Fibroblast of villous mesenchyme (primary cell): Measurements from ENCODE around the gene FKRP. TPM values are rescaled to one million over a fixed set of nuclear protein-coding genes. Genes with fewer than 3 reads are reported as not detected.
"Not testable (repeated sequence)": the region's sequence is repeated elsewhere in the genome, so short reads cannot be mapped to it uniquely, and the experiment has no call there.

Experiments
- DNase-seq: peaks from one replicate; pipeline ENCODE4 v3.0.0-alpha.2; 2010; ENCODE audit warnings: low read depth
- H3K4me3 ChIP-seq: 2 replicates; pipeline ENCODE4 v1.5.1; 2011; ENCODE audit warnings: low read depth, mild to moderate bottlenecking, low read length
- total RNA-seq: library from RNA; depleted of rRNA; stranded (reverse); fragments of >200 nt; gene quantifications from 2 replicates; pipeline ENCODE4 v1.2.3, GENCODE V29; 2012
- TF ChIP-seq, protein P1 (sequence below): IDR thresholded peaks from 2 replicates; pipeline ENCODE4 v1.5.1; 2012; ENCODE audit warnings: low read depth, mild to moderate bottlenecking, low read length; ENCODE audit not compliant: insufficient read depth

Gene FKRP
- total RNA-seq, 1 donor, result 18.1 TPM

DNA sequence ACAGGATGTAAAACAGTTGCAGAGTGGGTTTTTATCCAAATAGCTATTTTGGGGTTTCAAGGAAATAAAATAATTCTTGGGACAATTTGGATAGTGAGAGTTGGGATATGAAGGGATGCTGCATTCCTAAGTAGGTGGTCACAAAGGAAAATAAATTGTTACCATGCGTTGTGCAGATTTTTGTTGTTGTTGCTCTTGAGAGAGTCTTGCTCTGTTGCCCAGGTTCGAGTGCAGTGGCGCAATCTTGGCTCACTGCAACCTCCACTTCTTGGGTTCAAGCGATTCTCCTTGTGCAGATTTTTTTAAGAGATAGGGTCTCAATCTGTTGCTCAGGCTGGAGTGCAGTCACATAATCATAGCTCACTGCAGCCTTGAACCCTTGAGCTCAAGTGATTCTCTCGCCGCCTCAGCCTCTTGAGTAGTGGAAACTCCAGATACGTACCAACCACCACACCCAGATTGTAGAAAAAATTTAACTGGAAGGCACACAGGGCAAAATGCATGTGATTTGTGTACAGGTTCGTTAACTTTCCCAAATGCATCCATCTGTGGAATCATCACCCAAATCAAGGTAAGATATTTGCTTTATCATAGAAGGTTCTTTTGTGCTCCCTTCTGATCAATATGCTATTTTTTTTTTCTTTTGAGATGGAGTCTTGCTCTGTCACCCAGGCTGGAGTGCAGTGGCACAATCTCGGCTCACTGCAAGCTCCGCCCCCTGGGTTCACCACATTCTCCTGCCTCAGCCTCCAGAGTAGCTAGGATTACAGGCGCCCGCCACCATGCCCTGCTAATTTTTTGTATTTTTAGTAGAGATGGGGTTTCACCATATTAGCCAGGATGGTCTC lies 26.5 kb downstream of the FKRP start:
- DNase-seq, result no peak
- no peak overlapping the region for H3K4me3 ChIP-seq
- TF ChIP-seq, protein P1, sequence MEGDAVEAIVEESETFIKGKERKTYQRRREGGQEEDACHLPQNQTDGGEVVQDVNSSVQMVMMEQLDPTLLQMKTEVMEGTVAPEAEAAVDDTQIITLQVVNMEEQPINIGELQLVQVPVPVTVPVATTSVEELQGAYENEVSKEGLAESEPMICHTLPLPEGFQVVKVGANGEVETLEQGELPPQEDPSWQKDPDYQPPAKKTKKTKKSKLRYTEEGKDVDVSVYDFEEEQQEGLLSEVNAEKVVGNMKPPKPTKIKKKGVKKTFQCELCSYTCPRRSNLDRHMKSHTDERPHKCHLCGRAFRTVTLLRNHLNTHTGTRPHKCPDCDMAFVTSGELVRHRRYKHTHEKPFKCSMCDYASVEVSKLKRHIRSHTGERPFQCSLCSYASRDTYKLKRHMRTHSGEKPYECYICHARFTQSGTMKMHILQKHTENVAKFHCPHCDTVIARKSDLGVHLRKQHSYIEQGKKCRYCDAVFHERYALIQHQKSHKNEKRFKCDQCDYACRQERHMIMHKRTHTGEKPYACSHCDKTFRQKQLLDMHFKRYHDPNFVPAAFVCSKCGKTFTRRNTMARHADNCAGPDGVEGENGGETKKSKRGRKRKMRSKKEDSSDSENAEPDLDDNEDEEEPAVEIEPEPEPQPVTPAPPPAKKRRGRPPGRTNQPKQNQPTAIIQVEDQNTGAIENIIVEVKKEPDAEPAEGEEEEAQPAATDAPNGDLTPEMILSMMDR, result no peak

DNA sequence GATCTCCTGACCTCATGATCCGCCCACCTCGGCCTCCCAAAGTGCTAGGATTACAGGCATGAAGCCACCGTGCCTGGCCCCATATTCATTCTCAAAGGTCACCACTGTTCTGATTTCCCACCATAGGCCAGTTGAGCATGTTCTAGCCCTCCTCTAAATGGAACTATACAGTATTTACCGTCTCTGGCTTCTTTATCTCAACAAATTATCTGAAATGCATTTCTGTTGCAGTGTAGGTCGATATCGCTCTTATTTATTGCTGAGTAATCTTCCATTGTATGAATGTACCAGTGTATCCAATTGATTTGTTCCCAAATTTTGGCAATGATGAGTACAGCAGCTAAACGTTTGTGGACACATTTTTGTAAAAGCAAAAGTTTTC lies 27.2 kb downstream of the FKRP start:
- no peak overlapping the region for H3K4me3 ChIP-seq
- TF ChIP-seq, protein P1, result no peak
- no peak for DNase-seq

DNA sequence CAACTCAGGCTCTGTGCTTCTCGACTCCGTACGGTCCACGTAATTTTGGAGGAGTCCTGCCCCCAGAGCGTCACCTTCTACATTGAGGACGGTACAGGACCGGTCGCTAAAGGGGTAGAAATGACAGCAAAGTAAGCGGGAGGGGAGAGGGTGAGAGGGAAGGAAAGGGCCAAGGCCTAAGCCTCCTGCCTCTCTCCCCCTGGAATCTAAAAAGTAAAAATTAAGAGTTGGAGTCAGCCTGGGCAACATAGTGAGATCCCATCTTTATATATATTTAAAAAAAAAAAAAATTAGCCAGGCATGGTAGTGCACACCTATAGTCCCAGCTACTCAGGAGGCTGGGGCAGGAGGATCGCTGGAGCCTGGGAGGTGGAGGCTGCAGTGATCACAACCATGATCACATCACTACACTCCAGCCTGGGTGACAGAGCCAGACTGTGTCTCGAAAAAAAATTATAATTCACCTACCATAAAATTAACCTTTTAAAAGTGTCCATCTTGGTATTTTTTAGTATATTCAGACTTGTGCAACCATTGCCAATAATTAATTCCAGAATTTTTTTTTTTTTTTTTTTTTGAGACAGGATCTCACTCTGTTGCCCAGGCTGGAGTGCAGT lies 29.9 kb downstream of the FKRP start:
- DNase-seq, result no peak
- TF ChIP-seq, protein P1, result no peak
- no peak overlapping the region for H3K4me3 ChIP-seq

DNA sequence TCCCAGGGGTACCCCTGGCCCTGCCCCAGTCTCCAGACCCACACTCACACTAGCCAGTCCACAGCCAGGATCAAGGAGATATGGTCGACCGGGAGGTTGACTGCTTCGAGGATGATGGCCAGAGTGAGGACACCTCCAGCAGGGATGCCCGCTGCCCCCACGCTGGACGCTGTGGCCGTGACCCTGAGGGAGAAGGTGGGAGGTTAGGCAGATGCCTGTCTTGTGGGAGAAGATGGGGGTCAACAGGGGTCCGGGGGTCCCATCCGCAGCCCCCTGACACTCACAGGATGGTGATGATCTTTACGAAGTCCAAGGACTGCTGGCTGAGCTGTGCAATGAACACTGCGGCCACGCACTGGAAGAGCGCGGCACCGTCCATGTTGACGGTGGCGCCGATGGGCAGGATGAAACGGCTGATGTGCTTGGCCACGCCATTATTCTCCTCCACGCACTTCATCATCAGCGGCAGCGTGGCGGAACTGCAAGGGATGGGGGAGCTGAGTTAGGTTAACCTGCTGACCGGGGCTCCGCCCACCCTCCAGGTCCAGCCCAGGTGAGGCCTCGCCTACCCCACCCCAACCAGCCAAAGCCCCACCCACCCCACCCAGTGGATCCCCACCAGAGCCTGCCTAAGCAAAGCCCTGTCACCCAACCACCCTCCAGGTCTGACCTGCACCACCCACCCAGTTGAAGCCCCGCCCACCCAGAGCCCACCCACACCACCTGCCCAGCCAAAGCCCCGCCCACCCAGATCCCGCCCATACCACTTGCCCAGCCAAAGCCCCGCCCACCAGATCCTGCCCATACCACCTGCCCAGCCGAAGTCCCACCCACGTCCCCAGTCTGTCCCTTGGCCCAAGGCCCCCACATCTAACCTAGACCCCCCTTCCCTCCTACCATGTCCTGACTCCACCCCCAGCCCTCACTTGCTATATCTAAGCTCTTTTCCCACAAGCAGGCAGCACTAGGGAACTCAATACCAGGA lies 31.4 kb downstream of the FKRP start:
- no peak overlapping the region for H3K4me3 ChIP-seq
- DNase-seq, result no peak
- TF ChIP-seq, protein P1, result no peak

DNA sequence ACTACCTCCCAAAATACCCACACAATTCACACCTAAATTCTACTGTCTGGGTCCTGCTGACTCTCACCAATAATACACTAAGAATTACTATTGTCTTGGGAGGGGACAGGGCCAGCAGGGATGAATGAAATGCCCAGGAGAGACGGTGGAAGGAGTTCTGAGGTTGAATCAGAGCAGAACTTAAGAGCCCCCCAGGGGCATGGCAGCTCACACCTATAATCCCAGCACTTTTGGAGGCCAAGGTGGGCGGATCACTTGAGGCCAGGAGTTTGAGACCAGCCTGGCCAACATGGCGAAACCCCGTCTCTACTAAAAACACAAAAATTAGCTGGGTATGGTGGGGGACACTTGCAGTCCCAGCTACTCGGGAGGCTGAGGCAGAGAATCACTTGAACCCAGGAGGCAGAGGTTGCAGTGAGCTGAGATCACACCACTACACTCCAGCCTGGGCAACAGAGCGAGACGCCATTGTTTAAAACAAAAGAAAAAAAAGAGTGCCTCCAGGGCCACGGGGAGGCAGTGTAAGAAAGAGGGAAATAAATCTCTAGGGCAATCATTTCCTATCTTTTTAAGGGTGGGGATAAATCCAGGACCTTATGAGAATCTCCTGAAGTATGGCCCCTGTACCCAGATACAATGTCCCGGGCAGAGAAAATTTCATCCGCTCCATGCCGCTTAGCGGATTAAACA lies 32.2 kb downstream of the FKRP start:
- H3K4me3 ChIP-seq, DNase-seq: not testable (repeated sequence)

DNA sequence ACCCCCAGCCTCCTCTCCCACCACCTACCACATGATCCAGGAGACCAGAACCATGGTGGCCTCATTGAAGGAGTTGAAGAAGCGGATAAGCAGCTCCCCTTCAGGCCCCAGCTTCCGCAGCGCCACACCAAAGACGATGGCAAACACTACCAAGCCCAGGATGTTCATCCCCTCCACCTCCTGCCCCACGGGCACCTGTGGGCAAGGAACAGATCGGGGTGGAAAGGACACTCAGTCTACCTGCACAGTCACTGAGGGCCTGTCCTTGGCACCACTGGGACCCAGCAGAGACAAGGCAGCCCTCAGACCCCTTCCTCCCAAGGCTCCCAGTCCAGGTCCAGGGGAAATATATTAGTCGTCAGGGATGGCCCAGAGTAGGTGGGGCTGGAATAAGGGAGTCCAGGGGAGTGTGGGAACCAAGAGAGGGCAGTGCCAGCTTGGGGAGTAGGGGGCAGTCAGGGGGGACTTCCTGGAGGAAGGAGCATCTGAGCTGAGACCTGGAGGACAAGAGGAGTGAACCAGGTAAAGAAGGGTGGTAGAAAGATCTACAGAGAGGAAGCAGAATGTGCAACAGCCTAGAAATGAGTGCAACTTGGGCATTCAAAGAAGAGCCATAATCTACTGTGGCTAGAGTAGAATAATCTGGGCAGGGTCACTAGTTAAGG lies 36.6 kb downstream of the FKRP start:
- H3K4me3 ChIP-seq, result no peak overlapping the region
- DNase-seq, result no peak
- TF ChIP-seq, protein P1, result no peak
